ENCODE results near the gene ADCK1. TPM values are rescaled to one million over a fixed set of nuclear protein-coding genes. Genes with fewer than 3 reads are reported as not detected.
"Not testable (repeated sequence)": the region's sequence is repeated elsewhere in the genome, so short reads cannot be mapped to it uniquely, and the experiment has no call there.

Gene ADCK1
- total RNA-seq, 2 donors from 2014 or later, result 4.7 to 5.1 TPM

- peaks cover 5% of the 10 kb centered on the region for H3K4me1 Mint-ChIP-seq
- H3K27me3 Mint-ChIP-seq, result no peaks in the 10 kb centered on the region
- peaks cover 11% of the 10 kb centered on the region for H3K36me3 Mint-ChIP-seq (ENCODE audit: low read depth)
- no peak overlapping the region for H3K27ac Mint-ChIP-seq
- no peak for ATAC-seq
- no peak for DNase-seq
- H3K4me3 Mint-ChIP-seq, result no peak overlapping the region
- no peaks in the 10 kb centered on the region for H3K9me3 ChIP-seq (ENCODE audit: control insufficient read depth, low read length, poor library complexity, severe bottlenecking)
Observed at GRCh38 chr14:77882098-77882497, 82.2 kb downstream of the ADCK1 start.

DNA sequence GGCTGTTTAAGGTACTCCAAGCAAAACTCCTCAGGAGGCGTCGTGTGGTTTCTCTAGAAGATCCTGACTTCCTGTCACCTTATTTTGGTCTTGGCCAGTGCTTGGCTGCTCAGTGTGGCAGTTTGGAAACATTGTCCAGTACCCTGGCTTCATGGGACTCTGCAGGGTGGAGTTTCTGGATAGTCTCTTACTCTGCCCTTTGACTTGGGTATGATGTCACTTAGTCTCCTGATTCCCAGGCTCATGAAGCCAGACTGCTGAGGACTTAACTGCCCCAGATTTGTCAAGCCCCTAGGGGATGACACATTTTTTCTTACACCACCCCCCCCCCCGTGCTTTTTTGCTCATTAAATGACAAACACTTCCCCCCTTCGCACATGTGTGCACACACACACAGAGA lies 82.7 kb downstream of the ADCK1 start:
- ATAC-seq, result no peak
- no peaks in the 10 kb centered on the region for H3K27me3 Mint-ChIP-seq
- no peaks in the 10 kb centered on the region for H3K9me3 ChIP-seq (ENCODE audit: control insufficient read depth, low read length, poor library complexity, severe bottlenecking)
- H3K27ac Mint-ChIP-seq, result no peak overlapping the region
- peaks cover 5% of the 10 kb centered on the region for H3K4me1 Mint-ChIP-seq
- H3K4me3 Mint-ChIP-seq, result no peak overlapping the region
- DNase-seq, result no peak
- peaks cover 11% of the 10 kb centered on the region for H3K36me3 Mint-ChIP-seq (ENCODE audit: low read depth)

- ATAC-seq (no peak), DNase-seq (no peak)
- peaks cover 13% of the 10 kb centered on the region for H3K36me3 Mint-ChIP-seq (ENCODE audit: low read depth)
- no peak overlapping the region for H3K4me3 Mint-ChIP-seq
- no peaks in the 10 kb centered on the region for H3K27me3 Mint-ChIP-seq
- H3K27ac Mint-ChIP-seq, result no peak overlapping the region
- no peaks in the 10 kb centered on the region for H3K9me3 ChIP-seq (ENCODE audit: control insufficient read depth, low read length, poor library complexity, severe bottlenecking)
- H3K4me1 Mint-ChIP-seq, result peaks cover 5% of the 10 kb centered on the region
Observed at GRCh38 chr14:77883131-77883846, 83.4 kb downstream of the ADCK1 start.

GRCh38 chr14:77883847-77884238 lies 83.9 kb downstream of the ADCK1 start:
- ATAC-seq, result no peak
- H3K36me3 Mint-ChIP-seq (ENCODE audit: low read depth), result peaks cover 16% of the 10 kb centered on the region
- H3K27ac Mint-ChIP-seq, result no peak overlapping the region

DNA sequence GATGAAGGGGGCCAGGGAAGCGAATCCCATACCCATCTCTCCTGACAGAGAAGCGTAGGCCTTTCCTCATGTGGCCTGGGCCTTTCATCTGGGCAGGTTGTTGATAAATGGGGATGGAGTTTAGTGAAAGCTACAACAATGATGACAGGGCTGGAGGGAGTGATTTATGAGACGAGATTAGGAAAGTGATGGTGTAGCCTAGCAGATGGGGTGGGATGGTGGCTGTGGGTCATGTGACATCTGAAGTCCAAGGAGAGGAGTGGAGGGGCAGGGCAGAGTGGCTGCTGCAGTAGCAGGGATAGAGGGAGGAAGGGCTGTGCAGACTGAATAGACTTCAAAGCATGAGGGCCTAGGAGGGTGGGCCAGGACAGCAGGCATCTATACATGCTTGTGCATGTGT lies 85.5 kb downstream of the ADCK1 start:
- ATAC-seq, result no peak

More at GRCh38 chr14:77883847-77884238, 83.9 kb downstream of the ADCK1 start:
- no peaks in the 10 kb centered on the region for H3K9me3 ChIP-seq (ENCODE audit: control insufficient read depth, low read length, poor library complexity, severe bottlenecking)
- H3K4me3 Mint-ChIP-seq, result no peak overlapping the region
- peaks cover 5% of the 10 kb centered on the region for H3K4me1 Mint-ChIP-seq
- H3K27me3 Mint-ChIP-seq, result no peaks in the 10 kb centered on the region
- DNase-seq, result no peak

GRCh38 chr14:77886010-77886409 lies 86.1 kb downstream of the ADCK1 start:
- ATAC-seq (no peak), DNase-seq (no peak)
- Mint-ChIP-seq H3K36me3 (ENCODE audit: low read depth) (peaks cover 17% of the 10 kb centered on the region), H3K4me3 (no peak overlapping the region), H3K27ac (no peak overlapping the region), H3K27me3 (no peaks in the 10 kb centered on the region), H3K4me1 (peaks cover 5% of the 10 kb centered on the region)
- no peaks in the 10 kb centered on the region for H3K9me3 ChIP-seq (ENCODE audit: control insufficient read depth, low read length, poor library complexity, severe bottlenecking)

More for the DNA sequence above, 85.5 kb downstream of the ADCK1 start:
- H3K9me3 ChIP-seq (ENCODE audit: control insufficient read depth, low read length, poor library complexity, severe bottlenecking), result no peaks in the 10 kb centered on the region
- peaks cover 5% of the 10 kb centered on the region for H3K4me1 Mint-ChIP-seq
- no peak overlapping the region for H3K27ac Mint-ChIP-seq
- no peaks in the 10 kb centered on the region for H3K27me3 Mint-ChIP-seq
- peaks cover 15% of the 10 kb centered on the region for H3K36me3 Mint-ChIP-seq (ENCODE audit: low read depth)
- no peak for DNase-seq
- no peak overlapping the region for H3K4me3 Mint-ChIP-seq

DNA sequence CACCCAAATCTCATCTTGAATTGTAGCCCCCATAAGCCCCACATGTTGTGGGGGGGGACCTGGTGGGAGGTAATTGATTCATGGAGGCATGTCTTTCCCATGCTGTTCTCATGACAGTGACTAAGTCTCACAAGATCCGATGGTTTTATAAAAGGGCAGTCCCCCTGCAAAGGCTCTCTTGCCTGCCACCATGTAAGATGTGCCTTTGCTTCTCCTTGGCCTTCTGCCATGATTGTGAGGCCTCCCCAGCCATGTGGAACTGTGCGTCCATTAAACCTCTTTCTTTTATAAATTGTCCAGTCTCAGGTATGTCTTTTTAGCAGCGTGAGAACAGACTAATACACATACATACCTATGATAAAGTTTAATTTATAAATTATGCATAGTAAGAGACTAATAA lies 89.0 kb downstream of the ADCK1 start:
- H3K27me3 Mint-ChIP-seq; H3K4me1 Mint-ChIP-seq; H3K27ac Mint-ChIP-seq; H3K9me3 ChIP-seq (ENCODE audit: control insufficient read depth, low read length, poor library complexity, severe bottlenecking); H3K4me3 Mint-ChIP-seq; ATAC-seq; DNase-seq: not testable (repeated sequence)
- H3K36me3 Mint-ChIP-seq (ENCODE audit: low read depth), result peaks cover 17% of the 10 kb centered on the region

- H3K9me3 ChIP-seq (ENCODE audit: control insufficient read depth, low read length, poor library complexity, severe bottlenecking), result no peaks in the 10 kb centered on the region
- Mint-ChIP-seq H3K4me3 (no peak overlapping the region), H3K4me1 (no peaks in the 10 kb centered on the region), H3K36me3 (ENCODE audit: low read depth) (peaks cover 17% of the 10 kb centered on the region), H3K27me3 (no peaks in the 10 kb centered on the region), H3K27ac (no peak overlapping the region)
- DNase-seq, result no peak
- no peak for ATAC-seq
Observed at GRCh38 chr14:77889971-77890442, 90.1 kb downstream of the ADCK1 start.

- no peak for ATAC-seq
- H3K36me3 Mint-ChIP-seq (ENCODE audit: low read depth), result peaks cover 14% of the 10 kb centered on the region
- DNase-seq, result no peak
- no peaks in the 10 kb centered on the region for H3K4me1 Mint-ChIP-seq
- H3K27ac Mint-ChIP-seq, result no peak overlapping the region
- no peak overlapping the region for H3K4me3 Mint-ChIP-seq
- H3K9me3 ChIP-seq (ENCODE audit: control insufficient read depth, low read length, poor library complexity, severe bottlenecking), result no peaks in the 10 kb centered on the region
- H3K27me3 Mint-ChIP-seq, result no peaks in the 10 kb centered on the region
Observed at GRCh38 chr14:77890873-77891272, 91.0 kb downstream of the ADCK1 start.

- ATAC-seq (no peak), DNase-seq (no peak)
- Mint-ChIP-seq H3K27ac (no peak overlapping the region), H3K4me1 (no peaks in the 10 kb centered on the region), H3K4me3 (no peak overlapping the region), H3K27me3 (no peaks in the 10 kb centered on the region), H3K36me3 (ENCODE audit: low read depth) (peaks cover 17% of the 10 kb centered on the region)
- no peaks in the 10 kb centered on the region for H3K9me3 ChIP-seq (ENCODE audit: control insufficient read depth, low read length, poor library complexity, severe bottlenecking)
Observed at GRCh38 chr14:77892381-77892871, 92.5 kb downstream of the ADCK1 start.

- DNase-seq, result no peak
- H3K27ac Mint-ChIP-seq, result no peak overlapping the region
- H3K36me3 Mint-ChIP-seq (ENCODE audit: low read depth), result peaks cover 15% of the 10 kb centered on the region
Observed at GRCh38 chr14:77892890-77893484, 93.1 kb downstream of the ADCK1 start.

DNA sequence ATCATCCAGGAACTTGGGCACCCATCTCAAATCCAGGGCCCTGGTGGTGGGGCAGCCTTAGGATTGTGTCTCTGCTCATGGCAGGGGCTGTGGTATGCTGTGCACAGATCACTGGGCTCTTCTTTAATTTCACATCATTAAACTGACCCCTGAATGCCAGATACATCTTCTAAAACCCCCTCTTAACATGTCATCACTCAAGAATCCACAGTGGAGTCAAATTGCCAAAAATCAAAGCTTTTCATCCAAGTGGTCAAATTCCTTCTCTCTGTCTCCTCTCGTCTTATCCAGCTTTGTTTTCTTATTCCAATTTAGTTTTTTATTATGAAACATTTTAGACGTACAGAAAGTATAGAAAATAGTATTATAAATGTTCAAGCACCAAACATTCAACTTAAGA lies 97.5 kb downstream of the ADCK1 start:
- no peaks in the 10 kb centered on the region for H3K9me3 ChIP-seq (ENCODE audit: control insufficient read depth, low read length, poor library complexity, severe bottlenecking)
- no peaks in the 10 kb centered on the region for H3K27me3 Mint-ChIP-seq
- H3K36me3 Mint-ChIP-seq (ENCODE audit: low read depth), result peaks cover 5% of the 10 kb centered on the region
- no peak overlapping the region for H3K4me3 Mint-ChIP-seq
- DNase-seq, result no peak
- H3K27ac Mint-ChIP-seq, result no peak overlapping the region
- H3K4me1 Mint-ChIP-seq, result no peaks in the 10 kb centered on the region
- no peak for ATAC-seq

More at GRCh38 chr14:77892890-77893484, 93.1 kb downstream of the ADCK1 start:
- no peak for ATAC-seq
- no peaks in the 10 kb centered on the region for H3K9me3 ChIP-seq (ENCODE audit: control insufficient read depth, low read length, poor library complexity, severe bottlenecking)
- Mint-ChIP-seq H3K27me3 (no peaks in the 10 kb centered on the region), H3K4me1 (no peaks in the 10 kb centered on the region), H3K4me3 (no peak overlapping the region)

DNA sequence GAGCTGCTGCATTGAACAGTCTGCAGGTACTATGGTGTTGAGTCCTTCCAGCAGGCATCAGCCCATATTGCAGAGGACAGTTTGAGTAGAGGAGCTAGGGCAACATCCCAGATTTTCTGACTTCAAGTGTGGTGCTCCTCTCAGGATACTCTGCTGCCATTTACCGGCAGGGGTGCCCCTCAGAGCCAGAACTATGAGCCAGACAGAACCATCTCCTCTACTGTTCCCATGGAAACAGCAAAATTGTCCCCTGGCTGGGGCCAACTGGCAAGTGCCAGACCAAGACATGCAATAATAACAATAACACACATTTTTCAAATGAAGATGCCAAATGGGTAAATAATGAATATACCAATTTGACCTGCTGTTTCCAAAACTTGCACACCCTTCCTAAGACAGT lies 102.9 kb downstream of the ADCK1 start:
- Mint-ChIP-seq H3K27me3 (no peaks in the 10 kb centered on the region), H3K4me1 (peaks cover 3% of the 10 kb centered on the region), H3K4me3 (no peak overlapping the region), H3K36me3 (ENCODE audit: low read depth) (peaks cover 4% of the 10 kb centered on the region), H3K27ac (no peak overlapping the region)
- DNase-seq (no peak), ATAC-seq (no peak)
- no peaks in the 10 kb centered on the region for H3K9me3 ChIP-seq (ENCODE audit: control insufficient read depth, low read length, poor library complexity, severe bottlenecking)

DNA sequence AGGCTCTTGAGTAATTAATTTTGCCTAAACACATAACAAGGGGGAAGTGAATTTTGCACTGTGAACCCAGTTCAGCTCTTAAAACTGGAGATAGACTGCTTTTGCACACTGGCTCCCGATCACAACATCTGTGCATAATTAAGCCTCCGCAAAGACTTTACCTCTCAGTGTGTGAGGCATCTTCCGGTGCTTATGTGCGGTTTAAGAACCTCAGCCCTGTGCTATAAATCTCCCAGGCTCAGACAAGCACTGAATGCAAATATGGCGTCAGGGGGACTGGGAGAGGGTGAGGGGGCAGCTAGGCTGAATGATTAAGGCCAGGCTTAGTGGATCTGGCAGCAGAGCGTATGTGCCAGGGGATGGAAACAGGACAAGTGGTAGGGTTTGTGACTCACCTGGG lies 103.3 kb downstream of the ADCK1 start:
- peak overlapping the region; percentile 39 for H3K4me3 Mint-ChIP-seq
- no peaks in the 10 kb centered on the region for H3K9me3 ChIP-seq (ENCODE audit: control insufficient read depth, low read length, poor library complexity, severe bottlenecking)
- ATAC-seq (no peak), DNase-seq (no peak)
- H3K36me3 Mint-ChIP-seq (ENCODE audit: low read depth), result peaks cover 4% of the 10 kb centered on the region
- no peak overlapping the region for H3K27ac Mint-ChIP-seq
- H3K4me1 Mint-ChIP-seq, result peaks cover 3% of the 10 kb centered on the region
- H3K27me3 Mint-ChIP-seq, result no peaks in the 10 kb centered on the region
